Measurements from ENCODE around the gene FAM53B. TPM values are rescaled to one million over a fixed set of nuclear protein-coding genes. Genes with fewer than 3 reads are reported as not detected.

Gene FAM53B
- polyA plus RNA-seq, 1 of the 3 experiments (the other 2 are of a cell fraction), result 5.6 TPM

DNA sequence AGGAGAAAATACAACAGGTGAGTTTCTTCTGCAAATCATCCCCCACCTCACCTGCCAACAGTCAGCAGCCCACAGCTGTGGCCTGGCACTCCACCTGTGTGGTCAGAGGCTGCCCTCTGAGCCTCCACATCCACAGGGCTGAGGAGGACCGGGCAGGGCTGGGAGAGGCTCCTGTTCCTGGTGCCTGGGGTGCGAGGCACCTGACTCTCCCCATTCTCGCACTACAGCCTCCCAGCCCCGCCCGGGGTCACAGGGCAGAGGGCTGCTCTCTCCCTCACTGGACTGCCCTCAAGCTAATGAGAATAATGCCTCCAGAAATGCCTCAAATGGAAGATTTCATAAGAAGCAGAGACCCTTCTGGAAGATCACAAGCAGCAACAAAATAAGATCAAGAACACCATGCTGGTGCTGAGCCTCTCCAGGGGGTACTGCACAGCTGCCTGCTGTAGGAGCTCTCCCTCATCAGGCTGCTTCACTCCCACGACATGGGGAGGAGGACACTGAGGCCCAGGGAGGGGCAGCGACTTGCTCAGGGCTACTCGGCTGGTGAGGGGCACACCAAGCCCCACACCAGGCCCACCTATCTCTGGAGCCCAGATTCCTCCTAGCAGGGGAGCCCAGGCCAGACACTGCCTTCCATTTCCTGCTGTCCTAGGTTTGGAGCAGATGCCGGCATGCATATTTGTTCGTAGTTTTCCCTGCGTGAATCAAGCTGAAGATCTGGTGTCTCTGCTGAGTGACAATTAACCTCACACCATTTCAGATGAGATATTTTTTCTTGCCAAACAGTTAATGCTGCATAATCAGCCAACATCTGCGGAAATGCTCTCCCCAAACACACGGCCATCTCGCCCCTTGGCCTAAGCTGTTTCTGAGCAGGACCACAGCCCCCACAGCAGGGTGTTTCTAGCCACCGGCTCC, 76.5 kb downstream of the FAM53B start:
- POLR2A ChIA-PET, result no interaction called here

DNA sequence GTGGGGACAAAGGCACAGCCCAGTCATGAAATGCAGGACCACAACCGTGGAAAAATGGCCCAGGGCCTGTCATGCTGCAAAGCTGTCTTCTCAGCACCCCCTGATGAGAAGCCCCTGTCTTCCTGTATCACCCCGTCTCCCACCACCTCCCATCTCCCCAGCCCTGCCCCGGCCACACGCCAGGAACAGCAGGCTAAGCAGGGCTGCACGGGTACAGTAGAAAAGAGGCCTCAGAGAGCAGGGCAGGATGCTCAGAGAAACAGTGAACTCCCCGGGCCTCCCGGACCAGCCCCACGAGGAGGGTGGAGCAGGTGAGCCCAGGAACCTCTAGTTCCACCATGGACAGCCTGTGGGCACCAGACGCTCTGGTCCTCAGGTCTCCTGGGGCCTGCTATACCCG, 77.7 kb downstream of the FAM53B start:
- 98% methylated on average over 6 of the region's 10 CpGs for WGBS (ENCODE audit: low lambda C conversion rate)
- H2AFZ ChIP-seq (ENCODE audit: low read depth), result no peak overlapping the region
- no peak overlapping the region for H3K9ac ChIP-seq
- TF ChIP-seq, protein P1, sequence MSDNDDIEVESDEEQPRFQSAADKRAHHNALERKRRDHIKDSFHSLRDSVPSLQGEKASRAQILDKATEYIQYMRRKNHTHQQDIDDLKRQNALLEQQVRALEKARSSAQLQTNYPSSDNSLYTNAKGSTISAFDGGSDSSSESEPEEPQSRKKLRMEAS (IDR thresholded peaks at IDR 0.05; ENCODE audit: low read depth), result no peak
- no peak for TF ChIP-seq TCF12 (IDR thresholded peaks at IDR 0.05)
- no peak for TF ChIP-seq RAD21 (IDR thresholded peaks at IDR 0.05; ENCODE audit: low read length)
- TF ChIP-seq JUND (IDR thresholded peaks at IDR 0.05), result no peak
- TF ChIP-seq RFX5 (IDR thresholded peaks at IDR 0.05; ENCODE audit: low read length), result no peak
- TF ChIP-seq, protein P2, sequence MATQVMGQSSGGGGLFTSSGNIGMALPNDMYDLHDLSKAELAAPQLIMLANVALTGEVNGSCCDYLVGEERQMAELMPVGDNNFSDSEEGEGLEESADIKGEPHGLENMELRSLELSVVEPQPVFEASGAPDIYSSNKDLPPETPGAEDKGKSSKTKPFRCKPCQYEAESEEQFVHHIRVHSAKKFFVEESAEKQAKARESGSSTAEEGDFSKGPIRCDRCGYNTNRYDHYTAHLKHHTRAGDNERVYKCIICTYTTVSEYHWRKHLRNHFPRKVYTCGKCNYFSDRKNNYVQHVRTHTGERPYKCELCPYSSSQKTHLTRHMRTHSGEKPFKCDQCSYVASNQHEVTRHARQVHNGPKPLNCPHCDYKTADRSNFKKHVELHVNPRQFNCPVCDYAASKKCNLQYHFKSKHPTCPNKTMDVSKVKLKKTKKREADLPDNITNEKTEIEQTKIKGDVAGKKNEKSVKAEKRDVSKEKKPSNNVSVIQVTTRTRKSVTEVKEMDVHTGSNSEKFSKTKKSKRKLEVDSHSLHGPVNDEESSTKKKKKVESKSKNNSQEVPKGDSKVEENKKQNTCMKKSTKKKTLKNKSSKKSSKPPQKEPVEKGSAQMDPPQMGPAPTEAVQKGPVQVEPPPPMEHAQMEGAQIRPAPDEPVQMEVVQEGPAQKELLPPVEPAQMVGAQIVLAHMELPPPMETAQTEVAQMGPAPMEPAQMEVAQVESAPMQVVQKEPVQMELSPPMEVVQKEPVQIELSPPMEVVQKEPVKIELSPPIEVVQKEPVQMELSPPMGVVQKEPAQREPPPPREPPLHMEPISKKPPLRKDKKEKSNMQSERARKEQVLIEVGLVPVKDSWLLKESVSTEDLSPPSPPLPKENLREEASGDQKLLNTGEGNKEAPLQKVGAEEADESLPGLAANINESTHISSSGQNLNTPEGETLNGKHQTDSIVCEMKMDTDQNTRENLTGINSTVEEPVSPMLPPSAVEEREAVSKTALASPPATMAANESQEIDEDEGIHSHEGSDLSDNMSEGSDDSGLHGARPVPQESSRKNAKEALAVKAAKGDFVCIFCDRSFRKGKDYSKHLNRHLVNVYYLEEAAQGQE (IDR thresholded peaks at IDR 0.05; ENCODE audit: low read depth, low read length), result no peak
- TF ChIP-seq GABPA (IDR thresholded peaks at IDR 0.05; ENCODE audit: low read depth), result no peak
- TF ChIP-seq NRF1 (IDR thresholded peaks at IDR 0.05; ENCODE audit: low read depth, low read length), result no peak
- no peak for TF ChIP-seq YY1 (IDR thresholded peaks at IDR 0.05; ENCODE audit: low read depth)
- no peak for TF ChIP-seq CHD2 (IDR thresholded peaks at IDR 0.05; ENCODE audit: low read length, partially characterized antibody)
- TF ChIP-seq, protein P3, sequence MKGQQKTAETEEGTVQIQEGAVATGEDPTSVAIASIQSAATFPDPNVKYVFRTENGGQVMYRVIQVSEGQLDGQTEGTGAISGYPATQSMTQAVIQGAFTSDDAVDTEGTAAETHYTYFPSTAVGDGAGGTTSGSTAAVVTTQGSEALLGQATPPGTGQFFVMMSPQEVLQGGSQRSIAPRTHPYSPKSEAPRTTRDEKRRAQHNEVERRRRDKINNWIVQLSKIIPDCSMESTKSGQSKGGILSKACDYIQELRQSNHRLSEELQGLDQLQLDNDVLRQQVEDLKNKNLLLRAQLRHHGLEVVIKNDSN (IDR thresholded peaks at IDR 0.05; ENCODE audit: borderline replicate concordance, low read depth), result no peak
- no peaks in the 10 kb centered on the region for H3K9me3 ChIP-seq
- no peaks in the 10 kb centered on the region for H3F3A ChIP-seq (replicated peaks; ENCODE audit: insufficient read depth)
- H3K4me1 ChIP-seq (ENCODE audit: control insufficient read depth in 1 of 2, insufficient read depth in 2 of 2, low read depth in 1 of 2, low read length in 1 of 2), result peaks cover 0 to 57% of the 10 kb centered on the region in 2 experiments; a peak in 2 of 4 replicates
- peaks cover 0 to 2% of the 10 kb centered on the region in 2 experiments for H3K36me3 ChIP-seq (replicated peaks in 1 of 2; ENCODE audit: control insufficient read depth in 1 of 2, insufficient read depth in 2 of 2, low read length in 1 of 2)
- H3K27ac ChIP-seq (ENCODE audit: low read depth in 2 of 2, low read length in 1 of 2), result no peak overlapping the region; a peak in 1 of 4 replicates
- ChIA-PET POLR2A (no interaction called here), CTCF (interaction anchor here (1.3 to 2.0 kb wide), 3 partner anchors 10 to 126 kb away, joined by 3 to 5 read pairs (median 4); no protein-coding TSS in a partner anchor)
- H4K20me1 ChIP-seq (ENCODE audit: insufficient read depth), result peaks cover 5% of the 10 kb centered on the region; the same call in 1 of the 2 replicates
- no peak for DNase-seq
- no peak overlapping the region for H3K4me2 ChIP-seq
- H3K27me3 ChIP-seq (ENCODE audit: insufficient read depth), result no peaks in the 10 kb centered on the region
- no peaks in the 10 kb centered on the region for H3K9me2 ChIP-seq
- 0 out of 2 replicates have a peak, but pooled peaks cover 1% of the 10 kb centered on the region for H3K79me2 ChIP-seq (ENCODE audit: insufficient read depth)
- no peak overlapping the region for H3K4me3 ChIP-seq (ENCODE audit: low read depth in 2 of 2, low read length in 1 of 2)

More for the DNA sequence above, 76.5 kb downstream of the FAM53B start:
- Histone ChIP-seq H3K4me3 (ENCODE audit: low read depth in 2 of 2, low read length in 1 of 2) (no peak overlapping the region), H3K27ac (ENCODE audit: low read depth in 2 of 2, low read length in 1 of 2) (peak overlapping the region in 1 of 2 experiments; percentile 89; a peak in 2 of 4 replicates), H2AFZ (ENCODE audit: low read depth) (no peak overlapping the region), H3K4me2 (no peak overlapping the region), H3K9me2 (no peaks in the 10 kb centered on the region), H3K27me3 (ENCODE audit: insufficient read depth) (no peaks in the 10 kb centered on the region), H3K9ac (no peak overlapping the region), H3F3A (replicated peaks; ENCODE audit: insufficient read depth) (no peaks in the 10 kb centered on the region), H3K9me3 (no peaks in the 10 kb centered on the region), H3K36me3 (replicated peaks in 1 of 2; ENCODE audit: control insufficient read depth in 1 of 2, insufficient read depth in 2 of 2, low read length in 1 of 2) (peaks cover 0 to 2% of the 10 kb centered on the region in 2 experiments), H3K79me2 (ENCODE audit: insufficient read depth) (no peaks in the 10 kb centered on the region), H4K20me1 (ENCODE audit: insufficient read depth) (peaks cover 10% of the 10 kb centered on the region; the same call in 1 of the 2 replicates), H3K4me1 (ENCODE audit: control insufficient read depth in 1 of 2, insufficient read depth in 2 of 2, low read depth in 1 of 2, low read length in 1 of 2) (peaks cover 0 to 69% of the 10 kb centered on the region in 2 experiments; a peak in 3 of 4 replicates)
- CTCF ChIA-PET, result interaction anchor here (0.6 to 2.0 kb wide), 7 partner anchors 9 to 224 kb away, joined by 3 to 6 read pairs (median 3); no protein-coding TSS in a partner anchor
- TF ChIP-seq GABPA (IDR thresholded peaks at IDR 0.05; ENCODE audit: low read depth) (no peak), YY1 (IDR thresholded peaks at IDR 0.05; ENCODE audit: low read depth) (no peak), RXRA (IDR thresholded peaks at IDR 0.05; ENCODE audit: borderline replicate concordance, low read depth) (no peak)
- peak; percentile 61 for DNase-seq
- 91% methylated on average over 12 of the region's 15 CpGs for WGBS (ENCODE audit: low lambda C conversion rate)
